Activated CD8-positive, alpha-beta T cell treated with anti-CD3 and anti-CD28 coated beads for 36 hours (primary cell): ENCODE data around the gene RBM25. TPM values are rescaled to one million over a fixed set of nuclear protein-coding genes. Genes with fewer than 3 reads are reported as not detected.

Experiments
- ATAC-seq: fragments of 200-7000 bp; cut with Tn5 transposase; one replicate; pipeline ENCODE4 v1.10.0; 2021; ENCODE audit warnings: mild to moderate bottlenecking, moderate library complexity
- CTCF ChIA-PET: fragments of 350-600 bp; sonication (Branson Sonifier 250); formaldehyde crosslinking; loops from one replicate; lab custom pipeline; 2021; ENCODE audit warnings: antibody characterized with exemption; lab: Charles Lee
- POLR2A ChIA-PET: fragments of 350-600 bp; sonication (Branson Sonifier 250); formaldehyde crosslinking; loops from one replicate; lab custom pipeline; 2021; ENCODE audit warnings: antibody characterized with exemption; lab: Charles Lee
- DNase-seq: peaks from one replicate; pipeline ENCODE4 v3.0.0-alpha.2; 2020
- H3K27ac Mint-ChIP-seq: one replicate; pipeline ENCODE4 v1.8.0; 2021; ENCODE audit warnings: mild to moderate bottlenecking, mixed read lengths
- H3K27me3 Mint-ChIP-seq: one replicate; pipeline ENCODE4 v1.8.0; 2021; ENCODE audit warnings: mixed read lengths
- H3K36me3 Mint-ChIP-seq: one replicate; pipeline ENCODE4 v1.8.0; 2021; ENCODE audit warnings: low read depth, mixed read lengths
- H3K4me1 Mint-ChIP-seq: one replicate; pipeline ENCODE4 v1.8.0; 2021; ENCODE audit warnings: low read depth, mixed read lengths
- H3K4me3 Mint-ChIP-seq: one replicate; pipeline ENCODE4 v1.8.0; 2021; ENCODE audit warnings: mild to moderate bottlenecking, moderate library complexity, mixed read lengths
- H3K9me3 Mint-ChIP-seq: one replicate; pipeline ENCODE4 v1.8.0; 2021; ENCODE audit warnings: mixed read lengths
- intact Hi-C: fragments of 100-400 bp; cut with micrococcal nuclease; formaldehyde crosslinking; loops from one replicate; pipeline ENCODE4 v1.10.0; 2022
- total RNA-seq, 2 experiments: library from RNA; stranded (reverse); gene quantifications; one replicate each; pipeline ENCODE4 v1.2.3, GENCODE V29; 2021
- TF ChIP-seq, protein P1 (sequence below): fragments of 200-600 bp; IDR thresholded peaks from one replicate; pipeline ENCODE4 v1.8.0; 2022; ENCODE audit warnings: antibody characterized with exemption, mild to moderate bottlenecking

Gene RBM25
- total RNA-seq, 2 experiments from 2014 or later = 101 to 104 TPM

- TF ChIP-seq, protein P1, sequence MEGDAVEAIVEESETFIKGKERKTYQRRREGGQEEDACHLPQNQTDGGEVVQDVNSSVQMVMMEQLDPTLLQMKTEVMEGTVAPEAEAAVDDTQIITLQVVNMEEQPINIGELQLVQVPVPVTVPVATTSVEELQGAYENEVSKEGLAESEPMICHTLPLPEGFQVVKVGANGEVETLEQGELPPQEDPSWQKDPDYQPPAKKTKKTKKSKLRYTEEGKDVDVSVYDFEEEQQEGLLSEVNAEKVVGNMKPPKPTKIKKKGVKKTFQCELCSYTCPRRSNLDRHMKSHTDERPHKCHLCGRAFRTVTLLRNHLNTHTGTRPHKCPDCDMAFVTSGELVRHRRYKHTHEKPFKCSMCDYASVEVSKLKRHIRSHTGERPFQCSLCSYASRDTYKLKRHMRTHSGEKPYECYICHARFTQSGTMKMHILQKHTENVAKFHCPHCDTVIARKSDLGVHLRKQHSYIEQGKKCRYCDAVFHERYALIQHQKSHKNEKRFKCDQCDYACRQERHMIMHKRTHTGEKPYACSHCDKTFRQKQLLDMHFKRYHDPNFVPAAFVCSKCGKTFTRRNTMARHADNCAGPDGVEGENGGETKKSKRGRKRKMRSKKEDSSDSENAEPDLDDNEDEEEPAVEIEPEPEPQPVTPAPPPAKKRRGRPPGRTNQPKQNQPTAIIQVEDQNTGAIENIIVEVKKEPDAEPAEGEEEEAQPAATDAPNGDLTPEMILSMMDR = no peak
- Mint-ChIP-seq H3K27me3 (no peaks in the 10 kb centered on the region), H3K4me3 (no peak overlapping the region), H3K9me3 (no peaks in the 10 kb centered on the region), H3K4me1 (peaks cover 31% of the 10 kb centered on the region), H3K36me3 (peaks cover 9% of the 10 kb centered on the region), H3K27ac (peak overlapping the region; percentile 63)
- ChIA-PET CTCF (no interaction called here), POLR2A (interaction anchor here (0.6 kb wide), 1 partner anchor 38 kb away, joined by 3 read pairs; no protein-coding TSS in a partner anchor)
- ATAC-seq (peak; percentile 42), DNase-seq (no peak)
- intact Hi-C loops = no loop called here
Measured at GRCh38 chr14:73142216-73142615, 83.9 kb downstream of the RBM25 start.

DNA sequence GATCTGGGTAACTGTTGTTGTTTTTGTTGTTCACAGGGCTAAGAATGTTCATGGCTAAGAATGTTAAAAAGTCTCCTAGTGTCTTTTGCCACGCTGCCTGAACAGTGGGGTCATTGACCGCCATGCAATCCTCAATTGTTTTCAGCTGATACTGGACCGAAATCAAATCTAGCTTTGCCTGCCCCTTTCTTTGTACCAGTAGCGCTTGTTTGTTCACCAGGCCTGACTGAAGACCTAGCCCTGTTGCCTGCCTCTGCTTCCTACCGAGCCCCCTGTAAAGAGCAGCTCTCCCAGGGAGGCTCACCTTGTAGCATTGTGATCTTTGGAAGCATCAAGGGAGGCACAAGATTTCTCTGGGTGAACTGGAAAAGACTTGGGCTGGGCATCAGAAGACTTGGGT is 84.7 kb downstream of the RBM25 start:
- Mint-ChIP-seq H3K27me3 (no peaks in the 10 kb centered on the region), H3K4me1 (peaks cover 29% of the 10 kb centered on the region), H3K27ac (peak overlapping the region; percentile 63), H3K9me3 (no peaks in the 10 kb centered on the region), H3K4me3 (no peak overlapping the region), H3K36me3 (peaks cover 5% of the 10 kb centered on the region)
- CTCF ChIA-PET = no interaction called here
- ATAC-seq (no peak), DNase-seq (no peak)
- intact Hi-C loops = no loop called here
- TF ChIP-seq, protein P1 = no peak
- POLR2A ChIA-PET = no interaction called here

DNA sequence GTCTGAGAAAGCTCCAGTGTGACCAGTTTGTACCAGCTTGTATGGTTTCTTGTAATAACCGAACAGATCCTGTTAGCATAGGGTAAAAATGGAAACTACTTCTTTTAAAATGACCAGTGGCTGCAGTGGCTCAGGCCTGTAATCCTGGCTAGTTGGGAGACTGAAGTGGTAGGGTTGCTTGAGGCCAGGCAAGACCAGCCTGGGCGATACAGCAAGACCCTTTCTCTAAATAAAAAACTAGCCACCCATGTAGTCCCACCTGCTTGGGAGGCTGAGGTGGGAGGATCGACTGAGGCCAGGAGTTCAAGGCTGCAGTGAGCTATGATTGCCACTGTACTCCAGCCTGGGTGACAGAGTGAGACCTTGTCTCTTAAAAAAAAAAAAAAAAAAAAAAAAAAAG is 85.3 kb downstream of the RBM25 start:
- TF ChIP-seq, protein P1 = no peak
- intact Hi-C loops = no loop called here
- ChIA-PET POLR2A (interaction anchor here (0.6 kb wide), 1 partner anchor 84 kb away, joined by 3 read pairs; no protein-coding TSS in a partner anchor), CTCF (no interaction called here)
- no peak overlapping the region for H3K4me3 Mint-ChIP-seq
- H3K27me3 Mint-ChIP-seq = no peaks in the 10 kb centered on the region
- peaks cover 29% of the 10 kb centered on the region for H3K4me1 Mint-ChIP-seq
- no peaks in the 10 kb centered on the region for H3K9me3 Mint-ChIP-seq
- peaks cover 5% of the 10 kb centered on the region for H3K36me3 Mint-ChIP-seq
- ATAC-seq (no peak), DNase-seq (no peak)
- no peak overlapping the region for H3K27ac Mint-ChIP-seq

DNA sequence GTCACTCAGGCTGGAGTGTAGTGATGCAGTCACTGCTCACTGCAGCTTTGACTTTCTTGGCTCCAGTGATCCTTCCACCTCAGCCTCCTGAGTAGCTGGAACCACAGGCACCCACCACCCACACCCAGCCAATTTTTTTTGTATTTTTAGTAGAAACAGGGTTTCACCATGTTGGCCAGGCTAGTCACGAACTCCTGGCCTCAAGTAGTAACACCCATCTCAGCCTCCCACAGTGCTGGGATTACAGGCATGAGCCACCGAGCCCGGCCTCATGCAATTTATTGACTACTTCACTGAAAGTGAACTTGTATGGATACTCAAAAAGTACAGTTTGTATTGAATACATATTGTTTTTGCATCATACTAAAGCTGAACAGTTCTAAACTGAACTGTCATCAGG is 87.0 kb downstream of the RBM25 start:
- intact Hi-C loops = no loop called here
- POLR2A ChIA-PET = interaction anchor here (2.4 kb wide), 1 partner anchor 9 kb away, joined by 11 read pairs; the partner anchor contains the start of gene PSEN1
- no peak for ATAC-seq

GRCh38 chr14:73146111-73146510 is 87.8 kb downstream of the RBM25 start:
- ChIA-PET POLR2A (interaction anchor here (2.4 kb wide), 1 partner anchor 10 kb away, joined by 11 read pairs; the partner anchor contains the start of gene PSEN1), CTCF (no interaction called here)
- Mint-ChIP-seq H3K9me3 (no peaks in the 10 kb centered on the region), H3K4me1 (peaks cover 22% of the 10 kb centered on the region), H3K4me3 (no peak overlapping the region), H3K27ac (no peak overlapping the region), H3K36me3 (peaks cover 3% of the 10 kb centered on the region), H3K27me3 (no peaks in the 10 kb centered on the region)
- DNase-seq (no peak), ATAC-seq (no peak)
- intact Hi-C loops = no loop called here
- TF ChIP-seq, protein P1 = no peak

More for the DNA sequence above, 87.0 kb downstream of the RBM25 start:
- CTCF ChIA-PET = interaction anchor here (0.7 kb wide), 1 partner anchor 771 kb away, joined by 3 read pairs; no protein-coding TSS in a partner anchor
- Mint-ChIP-seq H3K9me3 (no peaks in the 10 kb centered on the region), H3K27ac (no peak overlapping the region), H3K27me3 (no peaks in the 10 kb centered on the region), H3K36me3 (peaks cover 8% of the 10 kb centered on the region), H3K4me1 (peaks cover 29% of the 10 kb centered on the region), H3K4me3 (no peak overlapping the region)
- DNase-seq = no peak
- TF ChIP-seq, protein P1 = no peak
